GM18519 (cell line): Measurements from ENCODE around the gene XPC.
"Not testable (repeated sequence)": the region's sequence is repeated elsewhere in the genome, so short reads cannot be mapped to it uniquely, and the experiment has no call there.

Experiments used
- ATAC-seq: cut with Tn5 transposase; IDR thresholded peaks from one replicate; pipeline ENCODE4 v1.9.1; 2021; ENCODE audit warnings: mild to moderate bottlenecking, moderate library complexity; ENCODE audit not compliant: unreplicated experiment, low FRiP score

XPC gene

DNA sequence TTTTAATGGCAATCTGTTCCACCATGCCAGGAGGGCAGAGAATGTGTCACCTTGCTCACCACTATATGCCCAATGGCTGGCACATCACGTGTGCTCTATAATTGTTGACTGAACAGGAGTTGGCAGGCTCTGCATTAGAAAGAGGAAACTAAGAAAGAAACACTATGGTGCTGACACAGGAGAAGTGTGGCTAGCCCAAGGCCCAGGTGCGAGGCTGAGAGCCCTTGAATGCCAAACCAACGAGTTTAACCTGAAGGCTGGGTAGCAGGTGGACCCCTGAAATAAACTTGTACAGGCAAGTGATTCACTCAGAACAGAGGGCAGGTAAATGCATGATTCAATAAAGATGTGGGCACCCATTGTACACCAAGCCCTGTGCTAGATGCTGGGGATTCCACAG, 56.1 kb downstream of the XPC start:
- ATAC-seq: no peak

DNA sequence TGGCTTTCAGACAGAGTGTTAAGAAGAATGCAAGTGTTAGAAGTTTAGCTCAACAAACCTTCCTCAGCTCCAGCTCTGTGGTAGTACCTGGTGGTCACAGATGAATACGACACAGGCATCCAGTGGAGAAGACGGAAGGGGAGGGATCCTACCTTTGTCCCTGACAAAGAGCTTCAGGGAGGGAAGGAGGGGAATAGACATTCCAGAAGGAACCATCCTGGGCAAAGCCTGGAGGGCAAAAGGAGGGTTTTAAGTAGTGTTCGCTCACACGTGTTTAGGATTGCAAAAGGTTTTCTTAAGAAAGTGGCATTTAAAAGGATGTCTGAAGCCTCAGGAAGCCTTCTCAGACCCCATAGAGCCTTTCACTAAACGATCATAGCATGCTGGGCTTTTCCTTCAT, 56.5 kb downstream of the XPC start:
- no peak for ATAC-seq

DNA sequence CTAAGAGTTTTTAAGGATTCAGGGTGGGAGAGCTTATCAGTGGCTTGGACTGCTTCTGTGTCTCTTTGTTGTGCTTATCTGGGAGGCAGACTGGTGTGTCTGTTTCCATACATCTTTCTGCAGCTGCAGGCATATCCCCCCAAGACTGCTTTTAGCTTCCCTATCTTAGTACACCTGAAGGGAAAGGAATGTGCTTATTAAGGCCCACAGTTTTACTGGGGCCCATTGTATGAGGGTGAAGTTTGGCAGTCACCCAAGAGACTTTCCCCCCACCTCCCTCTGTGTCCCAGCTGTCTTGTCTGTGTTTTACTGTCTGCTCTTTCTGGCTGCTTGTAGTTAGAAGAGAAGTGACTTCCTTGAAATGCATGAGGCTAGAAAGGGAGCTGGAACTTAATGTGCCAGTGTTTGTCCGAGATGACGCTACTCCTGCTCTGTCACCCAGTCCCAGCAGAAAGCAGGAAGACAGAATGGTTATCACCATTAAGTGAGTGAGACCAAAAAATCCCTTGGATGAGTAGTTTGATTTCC, 57.4 kb downstream of the XPC start:
- ATAC-seq: not testable (repeated sequence)

DNA sequence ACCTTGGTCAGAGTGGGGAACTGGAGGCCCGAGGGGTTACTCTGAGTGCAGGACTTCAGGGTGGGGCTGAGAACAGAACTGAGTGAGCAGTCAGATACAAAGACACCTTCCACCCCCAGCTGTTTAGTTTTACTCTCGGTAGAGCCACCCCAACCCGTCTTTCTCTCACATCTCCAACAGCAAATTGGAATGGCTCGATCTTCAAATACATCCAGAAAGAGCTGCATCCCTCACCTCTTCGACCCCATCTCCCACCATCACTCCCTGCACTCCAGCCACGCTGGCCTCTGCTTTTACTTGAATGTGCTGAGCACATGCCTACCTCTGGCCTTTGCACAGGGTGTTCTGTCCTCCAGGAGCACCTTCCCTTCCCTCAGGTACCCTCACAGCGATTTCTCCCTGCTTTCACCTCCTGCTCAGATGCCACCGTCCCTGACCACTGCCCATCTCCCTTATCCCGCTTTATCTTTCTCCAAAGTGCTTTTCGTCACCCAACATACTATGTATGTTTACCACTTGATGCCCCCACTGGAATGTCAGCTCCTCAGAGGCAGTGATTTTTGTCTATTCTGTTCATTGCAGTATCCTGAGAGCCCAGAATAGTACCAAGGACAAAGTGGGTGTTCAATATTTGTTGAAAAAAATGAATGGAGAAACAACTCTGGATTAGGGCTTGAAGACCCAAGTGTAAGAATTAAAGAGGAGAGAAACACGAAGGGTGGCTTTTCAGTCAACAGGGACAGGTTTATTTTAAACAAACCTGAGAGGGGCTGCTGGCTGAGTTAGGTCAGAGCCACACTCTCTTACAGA, 58.1 kb downstream of the XPC start:
- ATAC-seq: no peak

DNA sequence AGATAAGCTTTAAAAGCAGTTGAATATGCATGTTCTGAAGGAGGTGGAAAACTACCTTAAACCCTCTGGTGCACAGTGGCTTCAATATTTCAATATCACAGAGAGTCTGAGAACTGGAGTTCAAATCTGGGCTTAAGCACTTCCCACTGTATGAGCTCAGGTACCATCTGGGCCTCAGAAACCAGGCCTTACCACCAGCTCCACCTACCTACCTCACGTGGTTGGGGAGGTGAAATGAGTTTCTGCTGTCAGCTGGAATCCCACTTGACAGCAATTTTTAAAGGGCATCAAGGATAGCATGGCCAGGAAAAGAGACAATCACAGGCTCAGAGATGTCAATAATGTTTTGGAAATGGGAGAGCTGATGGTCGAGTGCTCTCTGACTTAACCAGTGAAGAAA, 58.8 kb downstream of the XPC start:
- no peak for ATAC-seq

DNA sequence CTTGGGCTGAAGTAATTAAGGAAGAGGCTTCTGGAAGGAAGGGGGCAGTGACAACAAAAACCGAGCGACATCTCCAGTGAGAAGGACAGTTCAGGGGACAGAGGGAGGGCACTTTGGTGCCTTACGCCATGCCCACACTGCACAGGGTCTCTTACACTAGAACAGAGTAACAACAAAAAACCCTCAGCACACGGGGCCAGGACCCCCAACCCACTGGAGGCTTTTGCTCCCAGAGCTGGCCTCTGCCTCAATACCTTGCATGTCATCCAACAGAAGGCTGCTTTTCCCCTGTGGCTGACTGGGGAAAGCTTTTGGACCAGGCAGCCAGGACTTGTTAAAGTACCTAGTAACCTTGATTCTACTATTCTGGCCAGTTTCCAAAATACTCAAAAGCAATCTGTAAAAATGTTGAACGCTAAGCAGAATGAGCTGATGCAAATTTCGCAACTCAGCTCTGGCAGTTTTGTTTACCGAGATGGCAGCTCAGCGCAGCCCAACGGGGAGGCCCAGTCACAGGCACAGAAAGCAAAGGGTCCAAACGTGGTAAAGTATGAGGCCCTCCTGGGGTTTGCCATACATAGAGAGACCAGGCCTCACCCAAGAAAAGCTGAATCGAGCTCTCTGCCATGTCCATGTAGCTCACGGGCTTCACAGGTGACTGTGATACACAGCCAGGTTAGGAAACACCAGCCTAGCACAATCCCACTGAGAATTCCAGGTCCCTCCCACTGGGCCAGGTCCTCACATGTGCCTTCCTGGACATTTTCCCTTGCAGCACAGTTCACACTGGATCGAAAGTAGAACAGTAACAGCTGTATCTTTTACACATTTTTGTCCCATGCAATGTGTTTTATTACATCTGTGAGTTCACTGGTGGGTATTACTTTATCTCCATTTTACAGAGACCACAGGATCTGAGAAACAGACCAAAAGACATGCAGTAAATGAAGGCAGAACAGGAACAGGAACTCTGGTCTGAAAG, 59.7 kb downstream of the XPC start:
- no peak for ATAC-seq

DNA sequence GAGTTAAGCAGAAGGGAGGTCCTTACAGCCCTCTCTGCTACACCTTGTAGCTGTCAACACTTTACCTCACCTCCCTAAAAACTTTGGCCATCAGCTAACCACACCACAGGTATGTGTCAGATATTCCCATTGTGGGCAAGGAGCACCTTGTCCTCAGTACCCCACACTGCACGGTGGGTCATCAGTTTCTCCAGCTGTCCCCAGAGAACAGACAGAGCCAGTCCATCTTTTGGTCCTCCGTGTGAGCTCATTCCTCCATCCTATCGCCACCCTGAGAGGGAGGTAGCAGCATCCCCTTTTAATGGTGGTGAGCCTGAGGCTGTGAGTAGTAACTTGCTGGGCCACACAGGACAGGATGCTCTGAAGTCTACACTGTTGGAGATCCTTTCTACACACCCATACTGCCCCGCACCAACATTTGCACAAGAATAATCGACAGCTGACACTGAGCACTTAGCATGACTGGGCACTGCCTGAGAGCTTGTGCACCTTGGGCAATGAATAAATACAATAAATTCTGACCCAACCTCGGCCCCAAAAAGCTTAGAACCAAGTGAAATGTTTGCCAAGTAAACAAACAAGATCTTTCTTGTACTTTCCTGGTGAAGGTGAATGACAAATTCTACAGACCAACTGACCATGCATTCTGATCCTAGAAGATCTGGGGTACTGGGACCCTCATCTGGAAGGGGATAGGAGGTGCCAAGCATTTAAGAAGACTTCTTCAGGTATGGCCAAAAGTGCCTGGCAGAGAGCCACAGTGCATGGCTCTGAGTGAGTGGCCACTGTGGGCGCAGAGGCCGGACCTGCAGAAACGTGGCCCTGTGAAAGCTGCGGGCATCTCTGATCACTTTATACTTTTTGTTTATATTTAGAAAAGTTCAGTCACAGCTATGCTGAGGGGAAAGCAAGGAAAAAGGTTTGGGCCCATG, 60.7 kb downstream of the XPC start:
- ATAC-seq: no peak

DNA sequence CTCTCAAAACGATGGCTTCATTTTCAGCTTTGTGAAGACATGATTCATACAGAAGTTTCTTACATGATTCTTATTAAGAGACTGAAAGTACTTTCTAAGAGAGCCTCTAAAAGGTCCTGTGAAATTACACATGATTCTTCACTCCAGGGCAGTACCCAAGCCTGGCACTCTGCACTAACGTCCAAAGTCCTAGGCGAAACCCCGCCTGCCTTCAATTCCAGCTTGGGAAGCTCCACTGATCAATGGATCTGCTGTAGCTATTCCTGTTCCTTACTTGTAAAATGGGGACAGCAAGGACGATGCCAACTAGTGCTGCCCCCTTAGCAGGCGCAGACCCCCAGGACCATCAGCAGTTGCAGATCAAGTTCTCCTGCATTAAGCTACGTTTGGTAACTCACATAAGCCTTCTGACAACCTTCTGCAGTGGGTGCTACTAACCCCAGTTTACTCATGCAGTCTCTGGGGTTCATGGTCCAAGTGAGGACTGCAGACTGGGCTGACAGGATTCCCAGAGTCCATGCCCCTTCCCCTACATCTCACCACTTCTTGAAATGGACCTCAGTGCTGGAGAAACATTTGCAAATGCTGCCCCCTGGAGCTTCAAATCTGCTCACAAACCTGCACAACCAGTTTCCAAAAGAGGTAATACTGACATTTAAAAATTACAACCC, 64.3 kb downstream of the XPC start:
- ATAC-seq: no peak

DNA sequence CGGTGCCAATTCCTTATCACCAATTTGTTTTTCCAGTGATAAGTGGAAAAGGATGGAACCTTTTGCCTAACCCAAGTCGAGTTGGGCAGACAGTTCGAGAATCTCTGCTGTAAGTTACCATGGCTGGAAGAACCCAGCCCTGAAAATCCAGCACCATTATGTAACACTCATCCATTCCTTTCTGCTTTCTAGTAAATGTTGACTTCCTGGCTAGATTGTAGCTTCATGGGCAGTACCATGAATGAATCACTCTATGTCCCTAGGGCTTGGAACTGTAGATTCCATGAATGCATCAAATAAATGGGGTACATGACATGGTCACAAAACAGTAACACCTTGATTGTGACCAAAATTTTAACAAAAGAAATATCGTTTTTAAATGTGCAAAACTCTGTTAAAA, 67.7 kb downstream of the XPC start:
- ATAC-seq: no peak

DNA sequence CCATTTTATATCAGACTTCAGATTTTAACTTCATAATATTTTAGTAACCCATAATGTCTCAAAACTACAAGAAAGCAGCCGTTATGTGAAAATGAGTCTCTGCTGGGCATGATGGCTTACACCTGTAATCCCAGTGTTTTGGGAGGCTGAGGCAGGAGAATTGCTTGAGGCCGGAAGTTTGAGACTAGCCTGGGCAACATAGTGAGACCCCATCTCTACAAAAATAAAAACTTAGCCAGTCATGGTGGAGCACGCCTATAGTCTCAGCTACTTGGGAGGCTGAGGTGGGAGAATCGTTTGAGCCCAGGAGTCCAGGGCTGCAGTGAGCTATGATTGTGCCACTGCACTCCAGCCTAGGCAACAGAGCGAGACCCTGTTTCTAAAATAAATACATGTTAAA, 68.6 kb downstream of the XPC start:
- not testable (repeated sequence) for ATAC-seq

DNA sequence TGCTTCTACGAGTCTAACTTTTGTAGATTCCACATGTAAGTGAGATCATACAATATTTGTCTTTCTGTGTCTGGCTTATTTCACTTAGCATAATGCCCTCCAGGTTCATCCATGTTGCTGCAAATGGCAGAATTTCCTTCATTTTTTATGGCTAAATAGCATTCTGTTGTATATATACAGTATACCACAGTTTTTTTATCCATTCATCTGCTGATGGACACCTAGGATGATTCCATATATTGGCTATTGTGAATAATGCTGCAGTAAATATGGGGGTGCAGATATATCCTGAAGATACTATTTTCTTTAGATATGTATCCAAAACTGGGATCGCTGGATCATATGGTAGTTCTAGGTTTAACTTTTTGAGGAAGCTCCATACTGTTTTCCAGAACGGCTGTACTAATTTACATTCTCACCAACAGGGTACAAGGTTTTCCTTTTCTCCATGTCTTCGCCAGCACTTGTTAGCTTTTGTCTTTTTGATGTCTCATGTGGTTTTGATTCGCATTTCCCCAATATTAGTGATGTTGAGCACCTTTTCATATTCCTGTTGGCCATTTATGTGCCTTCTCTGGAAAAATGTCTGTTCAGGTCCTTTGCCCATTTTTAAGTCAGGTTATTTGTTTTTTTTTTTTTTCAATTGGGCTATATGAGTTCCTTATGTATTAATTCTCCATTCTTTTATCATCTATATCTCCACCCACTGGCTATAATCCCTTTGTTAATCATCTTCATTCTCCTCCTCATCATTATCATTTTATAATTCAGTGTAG, 80.6 kb downstream of the XPC start:
- ATAC-seq: no peak

DNA sequence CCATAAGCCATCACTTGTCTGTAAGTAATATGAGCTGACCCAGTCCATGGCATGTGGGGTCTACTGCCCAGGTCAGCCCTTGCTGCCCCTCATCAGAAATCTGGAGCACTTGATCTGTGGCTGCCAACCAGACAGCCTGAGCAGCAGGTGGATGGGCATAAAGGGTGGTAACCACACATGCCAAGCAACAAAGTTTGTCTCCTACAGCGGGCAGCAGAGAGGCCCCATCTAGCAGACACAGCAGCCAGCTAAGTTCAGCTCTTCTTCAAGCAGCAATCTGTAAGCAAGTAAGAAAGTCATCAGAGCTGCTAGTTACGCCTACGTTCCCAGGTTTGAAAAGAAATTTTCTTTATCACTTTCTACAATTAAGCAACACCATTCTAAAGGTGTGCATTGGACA, 81.7 kb downstream of the XPC start:
- ATAC-seq: no peak
